HUES6 (cell line): Measurements from ENCODE around the gene HYDIN.
A peak's percentile ranks its signal among the peaks of the same experiment; 100 is the strongest.

Experiments
- H3K27ac ChIP-seq: 2 replicates; pipeline ENCODE4 v1.7.0; 2013; ENCODE audit warnings: low read depth, mild to moderate bottlenecking, low read length, inconsistent platforms
- H3K27me3 ChIP-seq: 2 replicates; pipeline ENCODE4 v1.6.1; 2013; ENCODE audit warnings: low read length; ENCODE audit not compliant: control insufficient read depth, insufficient read depth
- H3K36me3 ChIP-seq: 2 replicates; pipeline ENCODE4 v1.6.1; 2013; ENCODE audit warnings: low read length; ENCODE audit not compliant: control insufficient read depth, insufficient read depth
- H3K4me1 ChIP-seq: 2 replicates; pipeline ENCODE4 v1.6.1; 2013; ENCODE audit warnings: low read length; ENCODE audit not compliant: control insufficient read depth, insufficient read depth
- H3K4me3 ChIP-seq: 2 replicates; pipeline ENCODE4 v1.5.1; 2013; ENCODE audit warnings: low read depth, low read length
- H3K9ac ChIP-seq: one replicate; pipeline ENCODE4 v1.6.1; 2013; ENCODE audit warnings: mild to moderate bottlenecking, low read length
- H3K9me3 ChIP-seq: 2 replicates; pipeline ENCODE4 v1.6.1; 2013; ENCODE audit warnings: low read depth, low read length; ENCODE audit not compliant: control insufficient read depth, insufficient read depth

Gene HYDIN

GRCh38 chr16:70770291-70770625, 460.3 kb downstream of the HYDIN start:
- H3K36me3 ChIP-seq, result peaks cover 36% of the 10 kb centered on the region
- no peaks in the 10 kb centered on the region for H3K4me1 ChIP-seq
- H3K9me3 ChIP-seq, result no peaks in the 10 kb centered on the region
- H3K27ac ChIP-seq, result no peak overlapping the region
- H3K4me3 ChIP-seq, result no peak overlapping the region
- H3K9ac ChIP-seq, result no peak overlapping the region
- H3K27me3 ChIP-seq, result no peaks in the 10 kb centered on the region

GRCh38 chr16:70769761-70770160, 460.8 kb downstream of the HYDIN start:
- Histone ChIP-seq H3K27me3 (no peaks in the 10 kb centered on the region), H3K9me3 (no peaks in the 10 kb centered on the region), H3K9ac (no peak overlapping the region), H3K27ac (no peak overlapping the region), H3K4me3 (no peak overlapping the region), H3K36me3 (peaks cover 36% of the 10 kb centered on the region), H3K4me1 (no peaks in the 10 kb centered on the region)

- H3K4me1 ChIP-seq, result no peaks in the 10 kb centered on the region
- H3K4me3 ChIP-seq, result no peak overlapping the region
- no peaks in the 10 kb centered on the region for H3K9me3 ChIP-seq
- peaks cover 34% of the 10 kb centered on the region for H3K36me3 ChIP-seq
- no peak overlapping the region for H3K9ac ChIP-seq
- no peaks in the 10 kb centered on the region for H3K27me3 ChIP-seq
- no peak overlapping the region for H3K27ac ChIP-seq
Measured at GRCh38 chr16:70769131-70769530, 461.4 kb downstream of the HYDIN start.

GRCh38 chr16:70768203-70768580, 462.3 kb downstream of the HYDIN start:
- Histone ChIP-seq H3K9me3 (no peaks in the 10 kb centered on the region), H3K27ac (no peak overlapping the region), H3K4me1 (no peaks in the 10 kb centered on the region), H3K36me3 (peaks cover 30% of the 10 kb centered on the region), H3K4me3 (no peak overlapping the region), H3K27me3 (no peaks in the 10 kb centered on the region), H3K9ac (no peak overlapping the region)

GRCh38 chr16:70767377-70768202, 462.9 kb downstream of the HYDIN start:
- H3K4me3 ChIP-seq, result no peak overlapping the region
- no peak overlapping the region for H3K27ac ChIP-seq
- H3K4me1 ChIP-seq, result no peaks in the 10 kb centered on the region
- H3K9me3 ChIP-seq, result no peaks in the 10 kb centered on the region
- no peak overlapping the region for H3K9ac ChIP-seq
- H3K36me3 ChIP-seq, result peaks cover 29% of the 10 kb centered on the region
- H3K27me3 ChIP-seq, result no peaks in the 10 kb centered on the region

GRCh38 chr16:70766658-70767057, 463.9 kb downstream of the HYDIN start:
- Histone ChIP-seq H3K27me3 (no peaks in the 10 kb centered on the region), H3K4me3 (no peak overlapping the region), H3K9ac (no peak overlapping the region), H3K36me3 (peaks cover 28% of the 10 kb centered on the region), H3K9me3 (no peaks in the 10 kb centered on the region), H3K4me1 (peaks cover 2% of the 10 kb centered on the region; the same call in 1 of the 2 replicates), H3K27ac (no peak overlapping the region)

- H3K4me1 ChIP-seq, result peaks cover 7% of the 10 kb centered on the region
- H3K27ac ChIP-seq, result no peak overlapping the region
- H3K9ac ChIP-seq, result no peak overlapping the region
- no peaks in the 10 kb centered on the region for H3K27me3 ChIP-seq
- no peak overlapping the region for H3K4me3 ChIP-seq
- no peaks in the 10 kb centered on the region for H3K9me3 ChIP-seq
- peaks cover 30% of the 10 kb centered on the region for H3K36me3 ChIP-seq
Measured at GRCh38 chr16:70766176-70766575, 464.3 kb downstream of the HYDIN start.

- Histone ChIP-seq H3K36me3 (peaks cover 30% of the 10 kb centered on the region), H3K9me3 (no peaks in the 10 kb centered on the region), H3K9ac (no peak overlapping the region), H3K4me1 (peaks cover 13% of the 10 kb centered on the region), H3K27me3 (no peaks in the 10 kb centered on the region), H3K27ac (no peak overlapping the region), H3K4me3 (no peak overlapping the region)
Measured at GRCh38 chr16:70765491-70765890, 465.0 kb downstream of the HYDIN start.

GRCh38 chr16:70764632-70765031, 465.9 kb downstream of the HYDIN start:
- H3K36me3 ChIP-seq, result peaks cover 30% of the 10 kb centered on the region
- no peaks in the 10 kb centered on the region for H3K27me3 ChIP-seq
- H3K9me3 ChIP-seq, result no peaks in the 10 kb centered on the region
- no peak overlapping the region for H3K9ac ChIP-seq
- peaks cover 22% of the 10 kb centered on the region for H3K4me1 ChIP-seq
- H3K4me3 ChIP-seq, result no peak overlapping the region
- H3K27ac ChIP-seq, result no peak overlapping the region

- Histone ChIP-seq H3K36me3 (peaks cover 34% of the 10 kb centered on the region), H3K9ac (peak overlapping the region; percentile 76), H3K27ac (peak overlapping the region; percentile 71; the same call in 1 of the 2 replicates), H3K4me1 (peaks cover 24% of the 10 kb centered on the region), H3K9me3 (no peaks in the 10 kb centered on the region), H3K27me3 (no peaks in the 10 kb centered on the region), H3K4me3 (no peak overlapping the region; the same call in 1 of the 2 replicates)
Measured at GRCh38 chr16:70760221-70760620, 470.3 kb downstream of the HYDIN start.

- H3K36me3 ChIP-seq, result peaks cover 36% of the 10 kb centered on the region
- no peak overlapping the region for H3K4me3 ChIP-seq
- H3K9ac ChIP-seq, result peak overlapping the region; percentile 76
- H3K27ac ChIP-seq, result peak overlapping the region; percentile 71; the same call in 1 of the 2 replicates
- H3K27me3 ChIP-seq, result no peaks in the 10 kb centered on the region
- H3K4me1 ChIP-seq, result peaks cover 24% of the 10 kb centered on the region
- no peaks in the 10 kb centered on the region for H3K9me3 ChIP-seq
Measured at GRCh38 chr16:70759666-70760065, 470.9 kb downstream of the HYDIN start.
